H9 (cell line): ENCODE data around the gene OLR1. TPM values are rescaled to one million over a fixed set of nuclear protein-coding genes. Genes with fewer than 3 reads are reported as not detected.

Experiments used
- DNase-seq: peaks from one replicate; pipeline ENCODE4 v3.0.0-alpha.2; 2017
- H2AFZ ChIP-seq: one replicate; pipeline ENCODE4 v1.6.1; 2013; ENCODE audit warnings: mild to moderate bottlenecking, low read length, control low read depth, moderate library complexity
- H2AK5ac ChIP-seq: 2 replicates; pipeline ENCODE4 v1.6.1; 2013; ENCODE audit warnings: low read length, control low read depth, mixed read lengths; ENCODE audit not compliant: insufficient read length
- H2BK120ac ChIP-seq: one replicate; pipeline ENCODE4 v1.6.1; 2013; ENCODE audit warnings: low read depth, mild to moderate bottlenecking, low read length, control low read depth, inconsistent platforms; ENCODE audit not compliant: poor library complexity, severe bottlenecking
- H2BK12ac ChIP-seq: 2 replicates; pipeline ENCODE4 v1.6.1; 2013; ENCODE audit warnings: low read length, control low read depth, mixed read lengths, low read depth; ENCODE audit not compliant: insufficient read length
- H2BK15ac ChIP-seq: 2 replicates; pipeline ENCODE4 v1.6.1; 2013; ENCODE audit warnings: low read depth, low read length, control low read depth
- H2BK20ac ChIP-seq: one replicate; pipeline ENCODE4 v1.6.1; 2013; ENCODE audit warnings: low read depth, mild to moderate bottlenecking, low read length, control low read depth, inconsistent platforms; ENCODE audit not compliant: poor library complexity, severe bottlenecking
- H2BK5ac ChIP-seq: 2 replicates; pipeline ENCODE4 v1.6.1; 2013; ENCODE audit warnings: low read length, control low read depth, mixed read lengths; ENCODE audit not compliant: insufficient read length
- H3K14ac ChIP-seq: 2 replicates; pipeline ENCODE4 v1.6.1; 2013; ENCODE audit warnings: low read length, control low read depth; ENCODE audit not compliant: insufficient read depth
- H3K18ac ChIP-seq: 2 replicates; pipeline ENCODE4 v1.6.1; 2013; ENCODE audit warnings: low read depth, mild to moderate bottlenecking, mixed read lengths, low read length, control low read depth; ENCODE audit not compliant: insufficient read length
- H3K23ac ChIP-seq: 2 replicates; pipeline ENCODE4 v1.6.1; 2013; ENCODE audit warnings: low read length, control low read depth, mixed read lengths, low read depth; ENCODE audit not compliant: insufficient read length
- H3K23me2 ChIP-seq: 2 replicates; pipeline ENCODE4 v1.6.1; 2013; ENCODE audit warnings: low read depth, mild to moderate bottlenecking, mixed read lengths, low read length, control low read depth; ENCODE audit not compliant: insufficient read length, poor library complexity, severe bottlenecking
- H3K27ac ChIP-seq: 2 replicates; pipeline ENCODE4 v1.5.1; 2013; ENCODE audit warnings: low read length, control low read depth, mixed read lengths, low read depth; ENCODE audit not compliant: insufficient read length
- H3K27me3 ChIP-seq: 2 replicates; pipeline ENCODE4 v1.6.1; 2013; ENCODE audit warnings: low read length, control low read depth, inconsistent platforms; ENCODE audit not compliant: insufficient read depth
- H3K4ac ChIP-seq: 2 replicates; pipeline ENCODE4 v1.6.1; 2013; ENCODE audit warnings: low read depth, mild to moderate bottlenecking, control low read depth, inconsistent platforms, low read length, moderate library complexity
- H3K4me1 ChIP-seq: 2 replicates; pipeline ENCODE4 v1.6.1; 2013; ENCODE audit warnings: low read length, control low read depth, inconsistent platforms; ENCODE audit not compliant: insufficient read depth
- H3K4me2 ChIP-seq: 2 replicates; pipeline ENCODE4 v1.6.1; 2013; ENCODE audit warnings: low read length, control low read depth, mixed read lengths; ENCODE audit not compliant: insufficient read length, insufficient read depth
- H3K56ac ChIP-seq: 2 replicates; pipeline ENCODE4 v1.6.1; 2013; ENCODE audit warnings: low read depth, mild to moderate bottlenecking, mixed read lengths, low read length, control low read depth; ENCODE audit not compliant: insufficient read length
- H3K79me1 ChIP-seq: 2 replicates; pipeline ENCODE4 v1.6.1; 2013; ENCODE audit warnings: low read depth, mild to moderate bottlenecking, moderate library complexity, low read length, control low read depth, inconsistent platforms; ENCODE audit not compliant: insufficient read depth, poor library complexity, severe bottlenecking
- H3K79me2 ChIP-seq: 2 replicates; pipeline ENCODE4 v1.6.1; 2013; ENCODE audit warnings: low read length, control low read depth, inconsistent platforms; ENCODE audit not compliant: insufficient read depth
- H3K9ac ChIP-seq: 2 replicates; pipeline ENCODE4 v1.6.1; 2013; ENCODE audit warnings: low read length, control low read depth, mixed read lengths; ENCODE audit not compliant: insufficient read length; ENCODE audit errors: extremely low read depth
- H3K9me3 ChIP-seq: one replicate; pipeline ENCODE4 v1.6.1; 2013; ENCODE audit warnings: low read depth, low read length, inconsistent platforms; ENCODE audit not compliant: control insufficient read depth
- H3T11ph ChIP-seq: one replicate; pipeline ENCODE4 v1.6.1; 2013; ENCODE audit warnings: mild to moderate bottlenecking, low read length, control low read depth, inconsistent platforms
- H4K20me1 ChIP-seq: one replicate; pipeline ENCODE4 v1.6.1; 2013; ENCODE audit not compliant: control insufficient read depth, insufficient read length, insufficient read depth
- H4K5ac ChIP-seq: 2 replicates; pipeline ENCODE4 v1.6.1; 2013; ENCODE audit warnings: low read depth, mild to moderate bottlenecking, mixed read lengths, low read length, control low read depth; ENCODE audit not compliant: insufficient read length
- H4K8ac ChIP-seq: replicated peaks from 2 replicates; pipeline ENCODE4 v1.6.1; 2013; ENCODE audit warnings: low read length, control low read depth, mixed read lengths, low read depth; ENCODE audit not compliant: insufficient read length
- H4K91ac ChIP-seq: 2 replicates; pipeline ENCODE4 v1.6.1; 2013; ENCODE audit warnings: low read depth, mild to moderate bottlenecking, moderate library complexity, mixed read lengths, low read length, control low read depth; ENCODE audit not compliant: insufficient read length
- H3K27ac Mint-ChIP-seq, 3 experiments: 2 replicates in 2 of 3; 3 replicates in 1 of 3; pipeline ENCODE4 v1.8.0; 2020 to 2021; ENCODE audit warnings: mixed read lengths in 3 of 3, mild to moderate bottlenecking in 1 of 3, moderate library complexity in 1 of 3
- H3K27me3 Mint-ChIP-seq: 2 replicates; pipeline ENCODE4 v1.8.0; 2021; ENCODE audit warnings: low read depth, mild to moderate bottlenecking, moderate library complexity, mixed read lengths
- H3K36me3 Mint-ChIP-seq, 3 experiments: 2 replicates in 2 of 3; 3 replicates in 1 of 3; pipeline ENCODE4 v1.8.0; 2020 to 2021; ENCODE audit warnings: low read depth in 3 of 3, mixed read lengths in 3 of 3; ENCODE audit not compliant: insufficient read depth in 1 of 3
- H3K4me1 Mint-ChIP-seq, 2 experiments: 2 replicates each; pipeline ENCODE4 v1.8.0; 2020; ENCODE audit warnings: mixed read lengths in 2 of 2
- H3K4me3 Mint-ChIP-seq, 2 experiments: 2 replicates in 1 of 2; 3 replicates in 1 of 2; pipeline ENCODE4 v1.8.0; 2020 to 2021; ENCODE audit warnings: mild to moderate bottlenecking in 2 of 2, mixed read lengths in 2 of 2, moderate library complexity in 1 of 2
- H3K9me3 Mint-ChIP-seq, 2 experiments: 2 replicates in 1 of 2; 3 replicates in 1 of 2; pipeline ENCODE4 v1.8.0; 2020; ENCODE audit warnings: mild to moderate bottlenecking in 2 of 2, mixed read lengths in 2 of 2, moderate library complexity in 1 of 2
- WGBS: extraction: QIAGEN DNeasy Blood & Tissue Kit; methylation state at CpG from one replicate; pipeline ENCODE4 v1.1.7; 2013; ENCODE audit warnings: missing lambda C conversion rate, low lambda C conversion rate, mixed read lengths; ENCODE audit not compliant: insufficient read length; ENCODE audit errors: extremely low coverage; 5-methylcytosine and 5-hydroxymethylcytosine counted together
- total RNA-seq: library from RNA; stranded (reverse); gene quantifications from 2 replicates; pipeline ENCODE4 v1.2.1, GENCODE V29; 2021
- TF ChIP-seq, protein P1 (sequence below): fragments of 200-600 bp; sonication (generic); conservative IDR thresholded peaks from 3 replicates; pipeline ENCODE4 v1.8.0; 2021; ENCODE audit warnings: antibody characterized with exemption, mild to moderate bottlenecking

The OLR1 gene
- total RNA-seq, 1 experiment from 2014 or later: not detected

GRCh38 chr12:10175846-10176636 is 4.1 kb upstream of the OLR1 start:
- Histone ChIP-seq H3K23ac (no peak overlapping the region), H3K79me1 (no peaks in the 10 kb centered on the region), H3T11ph (no peak overlapping the region), H3K27me3 (no peaks in the 10 kb centered on the region), H4K8ac (no peak overlapping the region), H3K4me1 (no peaks in the 10 kb centered on the region), H3K9me3 (no peaks in the 10 kb centered on the region), H4K91ac (no peak overlapping the region), H4K20me1 (no peaks in the 10 kb centered on the region), H3K4ac (no peak overlapping the region), H2BK5ac (no peak overlapping the region), H3K23me2 (no peaks in the 10 kb centered on the region), H3K27ac (no peak overlapping the region), H3K9ac (no peak overlapping the region), H3K14ac (no peak overlapping the region), H2BK12ac (no peak overlapping the region), H2BK20ac (no peak overlapping the region), H2BK15ac (no peak overlapping the region), H3K4me2 (no peak overlapping the region), H2AFZ (no peak overlapping the region), H3K18ac (no peak overlapping the region), H3K79me2 (no peaks in the 10 kb centered on the region), H2BK120ac (no peak overlapping the region), H2AK5ac (no peak overlapping the region), H4K5ac (no peak overlapping the region), H3K56ac (no peak overlapping the region)
- Mint-ChIP-seq H3K9me3 (no peaks in the 10 kb centered on the region), H3K36me3 (no peaks in the 10 kb centered on the region), H3K4me1 (no peaks in the 10 kb centered on the region; a peak in 1 of 4 replicates), H3K27me3 (no peaks in the 10 kb centered on the region), H3K4me3 (no peak overlapping the region), H3K27ac (no peak overlapping the region)
- no peak for DNase-seq
- no CpG with 5 or more reads among the region's 5 CpGs for WGBS
- TF ChIP-seq, protein P1, sequence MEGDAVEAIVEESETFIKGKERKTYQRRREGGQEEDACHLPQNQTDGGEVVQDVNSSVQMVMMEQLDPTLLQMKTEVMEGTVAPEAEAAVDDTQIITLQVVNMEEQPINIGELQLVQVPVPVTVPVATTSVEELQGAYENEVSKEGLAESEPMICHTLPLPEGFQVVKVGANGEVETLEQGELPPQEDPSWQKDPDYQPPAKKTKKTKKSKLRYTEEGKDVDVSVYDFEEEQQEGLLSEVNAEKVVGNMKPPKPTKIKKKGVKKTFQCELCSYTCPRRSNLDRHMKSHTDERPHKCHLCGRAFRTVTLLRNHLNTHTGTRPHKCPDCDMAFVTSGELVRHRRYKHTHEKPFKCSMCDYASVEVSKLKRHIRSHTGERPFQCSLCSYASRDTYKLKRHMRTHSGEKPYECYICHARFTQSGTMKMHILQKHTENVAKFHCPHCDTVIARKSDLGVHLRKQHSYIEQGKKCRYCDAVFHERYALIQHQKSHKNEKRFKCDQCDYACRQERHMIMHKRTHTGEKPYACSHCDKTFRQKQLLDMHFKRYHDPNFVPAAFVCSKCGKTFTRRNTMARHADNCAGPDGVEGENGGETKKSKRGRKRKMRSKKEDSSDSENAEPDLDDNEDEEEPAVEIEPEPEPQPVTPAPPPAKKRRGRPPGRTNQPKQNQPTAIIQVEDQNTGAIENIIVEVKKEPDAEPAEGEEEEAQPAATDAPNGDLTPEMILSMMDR: no peak
